Neuronal stem cell (in vitro differentiated cells): ENCODE measurements around the gene ATP6V1E1.

Source experiments
- DNase-seq: peaks from one replicate; pipeline ENCODE4 v3.0.0-alpha.2; 2013; ENCODE audit warnings: low spot score
- H2AFZ ChIP-seq: one replicate; pipeline ENCODE4 v1.6.1; 2013; ENCODE audit warnings: mild to moderate bottlenecking, low read length, inconsistent platforms
- H2AK5ac ChIP-seq: 2 replicates; pipeline ENCODE4 v1.6.1; 2013; ENCODE audit warnings: low read depth, mild to moderate bottlenecking, inconsistent platforms, low read length, moderate library complexity, mixed read lengths
- H2BK120ac ChIP-seq: 2 replicates; pipeline ENCODE4 v1.6.1; 2013; ENCODE audit warnings: low read depth, mild to moderate bottlenecking, inconsistent platforms, low read length, moderate library complexity, mixed read lengths
- H2BK12ac ChIP-seq: one replicate; pipeline ENCODE4 v1.6.1; 2013; ENCODE audit warnings: low read length, inconsistent platforms
- H2BK15ac ChIP-seq: 2 replicates; pipeline ENCODE4 v1.6.1; 2013; ENCODE audit warnings: mild to moderate bottlenecking, low read length, inconsistent platforms, mixed read lengths
- H2BK5ac ChIP-seq: one replicate; pipeline ENCODE4 v1.6.1; 2013; ENCODE audit warnings: inconsistent platforms, mild to moderate bottlenecking, low read length, moderate library complexity
- H3K14ac ChIP-seq: one replicate; pipeline ENCODE4 v1.6.1; 2013; ENCODE audit warnings: low read length, inconsistent platforms
- H3K18ac ChIP-seq: 2 replicates; pipeline ENCODE4 v1.6.1; 2013; ENCODE audit warnings: low read length, inconsistent platforms
- H3K23ac ChIP-seq: 2 replicates; pipeline ENCODE4 v1.6.1; 2013; ENCODE audit warnings: low read depth, mild to moderate bottlenecking, mixed read lengths, low read length, inconsistent platforms; ENCODE audit not compliant: poor library complexity
- H3K27ac ChIP-seq: replicated peaks from 3 replicates; pipeline ENCODE4 v1.5.1; 2013; ENCODE audit warnings: low read length, inconsistent platforms
- H3K27me3 ChIP-seq, 3 experiments: 2 replicates each; pipeline ENCODE4 v1.6.1; 2013; ENCODE audit warnings: low read length in 3 of 3, mild to moderate bottlenecking in 2 of 3, inconsistent platforms in 1 of 3, low read depth in 1 of 3, mixed read lengths in 1 of 3, moderate library complexity in 1 of 3; ENCODE audit not compliant: control insufficient read depth in 3 of 3, insufficient read depth in 3 of 3
- H3K36me3 ChIP-seq, 2 donors: replicated peaks in 1 of 2; 2 replicates each; pipeline ENCODE4 v1.6.1; 2013; ENCODE audit warnings: low read length in 2 of 2; ENCODE audit not compliant: control insufficient read depth in 2 of 2, insufficient read depth in 2 of 2
- H3K4ac ChIP-seq: 2 replicates; pipeline ENCODE4 v1.6.1; 2013; ENCODE audit warnings: inconsistent platforms, mild to moderate bottlenecking, low read length, moderate library complexity
- H3K4me1 ChIP-seq, 2 donors: 1 replicate in 1 of 2; 2 replicates in 1 of 2; pipeline ENCODE4 v1.6.1; 2013; ENCODE audit warnings: low read length in 2 of 2, low read depth in 1 of 2; ENCODE audit not compliant: control insufficient read depth in 2 of 2, insufficient read depth in 1 of 2
- H3K4me2 ChIP-seq: one replicate; pipeline ENCODE4 v1.6.1; 2013; ENCODE audit warnings: mild to moderate bottlenecking, low read length, inconsistent platforms; ENCODE audit not compliant: insufficient read depth, poor library complexity, severe bottlenecking
- H3K4me3 ChIP-seq, 2 donors: 2 replicates each; pipeline ENCODE4 v1.5.1; 2013; ENCODE audit warnings: low read length in 2 of 2, mild to moderate bottlenecking in 2 of 2, inconsistent platforms in 1 of 2, moderate library complexity in 1 of 2
- H3K79me1 ChIP-seq: one replicate; pipeline ENCODE4 v1.6.1; 2013; ENCODE audit warnings: low read depth, mild to moderate bottlenecking, inconsistent platforms, low read length, moderate library complexity
- H3K9ac ChIP-seq: one replicate; pipeline ENCODE4 v1.6.1; 2013; ENCODE audit warnings: mild to moderate bottlenecking, low read depth, low read length, inconsistent platforms; ENCODE audit not compliant: poor library complexity
- H3K9me3 ChIP-seq, 2 donors: replicated peaks in 1 of 2; 2 replicates each; pipeline versions ENCODE3 to v1.6.1; 2013; ENCODE audit warnings: low read length in 2 of 2, mild to moderate bottlenecking in 2 of 2, inconsistent platforms in 1 of 2, low read depth in 1 of 2, mixed read lengths in 1 of 2, moderate library complexity in 1 of 2; ENCODE audit not compliant: control insufficient read depth in 2 of 2, insufficient read depth in 1 of 2
- H4K8ac ChIP-seq: one replicate; pipeline ENCODE4 v1.6.1; 2013; ENCODE audit warnings: low read depth, mild to moderate bottlenecking, inconsistent platforms, low read length, moderate library complexity
- H4K91ac ChIP-seq: one replicate; pipeline ENCODE4 v1.6.1; 2013; ENCODE audit warnings: low read length, low read depth, mild to moderate bottlenecking, inconsistent platforms; ENCODE audit not compliant: poor library complexity
- WGBS, 2 donors: extraction: QIAGEN DNeasy Blood & Tissue Kit; methylation state at CpG; one replicate each; pipeline ENCODE4 v1.1.7; 2013; ENCODE audit warnings: missing lambda C conversion rate in 2 of 2, mixed read lengths in 1 of 2; ENCODE audit not compliant: insufficient read length in 2 of 2, insufficient replicate concordance in 1 of 2; ENCODE audit errors: extremely low coverage in 2 of 2; 5-methylcytosine and 5-hydroxymethylcytosine counted together

Gene ATP6V1E1

GRCh38 chr22:17542452-17542851, 86.1 kb downstream of the ATP6V1E1 start:
- H2AK5ac ChIP-seq = no peak overlapping the region
- H3K4me2 ChIP-seq = no peak overlapping the region
- H3K14ac ChIP-seq = peak overlapping the region; percentile 56
- H2BK120ac ChIP-seq = no peak overlapping the region
- H3K27ac ChIP-seq = no peak overlapping the region
- H3K27me3 ChIP-seq = no peaks in the 10 kb centered on the region
- peak overlapping the region; percentile 89 for H3K23ac ChIP-seq
- peaks cover 3% of the 10 kb centered on the region for H3K79me1 ChIP-seq
- no peaks in the 10 kb centered on the region for H3K9me3 ChIP-seq
- DNase-seq = no peak
- no peak overlapping the region for H3K18ac ChIP-seq
- no peak overlapping the region for H4K8ac ChIP-seq
- no peak overlapping the region for H3K9ac ChIP-seq
- H2BK12ac ChIP-seq = no peak overlapping the region
- H3K36me3 ChIP-seq = peaks cover 48 to 82% of the 10 kb centered on the region in 2 donors
- no peaks in the 10 kb centered on the region for H3K4me1 ChIP-seq
- no CpG with 5 or more reads among the region's 14 CpGs for WGBS, 2 donors
- no peak overlapping the region for H3K4me3 ChIP-seq
- H2AFZ ChIP-seq = no peak overlapping the region
- H3K4ac ChIP-seq = no peak overlapping the region
- no peak overlapping the region for H4K91ac ChIP-seq
- no peak overlapping the region for H2BK15ac ChIP-seq
- H2BK5ac ChIP-seq = no peak overlapping the region
